Endometrial microvascular endothelial cells (primary cell): ENCODE results near the gene NUP62CL. TPM values are rescaled to one million over a fixed set of nuclear protein-coding genes. Genes with fewer than 3 reads are reported as not detected.
"Not testable (repeated sequence)": the region's sequence is repeated elsewhere in the genome, so short reads cannot be mapped to it uniquely, and the experiment has no call there.

Experiments
- in situ Hi-C: cut with HindIII; loops from 2 replicates; pipeline ENCODE4 v1.10.0; 2017; ENCODE audit warnings: low sequenced_read_pairs, low pct_unique_long_range_greater_than_20kb; ENCODE audit errors: inconsistent ontology term
- total RNA-seq: library from RNA; depleted of rRNA; stranded (reverse); fragments of >200 nt; gene quantifications from one replicate; pipeline ENCODE4 v1.2.3, GENCODE V29; 2015; ENCODE audit errors: inconsistent ontology term

Gene NUP62CL, protein sequence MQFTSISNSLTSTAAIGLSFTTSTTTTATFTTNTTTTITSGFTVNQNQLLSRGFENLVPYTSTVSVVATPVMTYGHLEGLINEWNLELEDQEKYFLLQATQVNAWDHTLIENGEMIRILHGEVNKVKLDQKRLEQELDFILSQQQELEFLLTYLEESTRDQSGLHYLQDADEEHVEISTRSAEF
- total RNA-seq: not detected

- in situ Hi-C loops: no loop called here
Observed at GRCh38 chrX:107205770-107206696, at the start of gene NUP62CL, which contains the start of gene DNAAF6. TSS of gene NUP62CL (minus strand) at chrX:107206433. CDS start at chrX:107175146, 31,287 bp downstream. TSS of gene DNAAF6 (plus strand) at chrX:107206611. CDS start at chrX:107212876, 6,265 bp downstream.

- in situ Hi-C loops: no loop called here
Observed at GRCh38 chrX:107228486-107228819, 22.2 kb upstream of the NUP62CL start.

DNA sequence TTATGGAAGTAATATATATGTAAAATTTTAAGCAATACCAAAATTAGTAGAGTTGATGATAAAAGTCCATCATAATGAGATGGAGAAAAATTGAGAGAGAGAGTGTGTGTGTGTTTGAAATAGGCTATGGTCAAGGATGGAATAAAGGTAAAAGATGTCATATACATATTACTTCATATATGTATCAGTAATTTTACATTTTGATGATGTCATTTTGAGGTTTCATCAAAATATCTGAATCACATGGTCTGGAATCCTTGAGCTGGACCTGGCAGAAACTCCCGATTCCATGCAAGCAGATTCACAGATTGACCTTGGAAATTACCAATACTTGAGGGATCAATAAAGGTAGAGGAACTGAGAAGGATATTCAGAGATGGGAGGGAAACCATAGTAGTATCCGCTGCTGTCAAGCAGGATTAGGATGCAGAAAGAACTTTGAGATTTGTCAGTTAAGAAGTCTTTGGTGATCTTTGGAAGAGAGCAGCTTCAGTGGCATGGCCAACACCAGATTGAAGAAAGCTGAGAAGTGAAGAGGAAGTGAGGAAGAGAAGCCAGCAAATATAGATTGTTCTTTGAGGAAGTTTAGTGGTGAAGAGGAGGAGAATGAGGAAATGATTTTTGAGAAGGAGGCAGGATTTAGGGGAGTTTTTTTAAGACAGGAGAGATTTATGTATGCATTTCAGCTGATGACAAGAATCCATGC lies 21.7 kb upstream of the NUP62CL start:
- in situ Hi-C loops: no loop called here

GRCh38 chrX:107226757-107227156 lies 20.5 kb upstream of the NUP62CL start:
- in situ Hi-C loops: no loop called here

DNA sequence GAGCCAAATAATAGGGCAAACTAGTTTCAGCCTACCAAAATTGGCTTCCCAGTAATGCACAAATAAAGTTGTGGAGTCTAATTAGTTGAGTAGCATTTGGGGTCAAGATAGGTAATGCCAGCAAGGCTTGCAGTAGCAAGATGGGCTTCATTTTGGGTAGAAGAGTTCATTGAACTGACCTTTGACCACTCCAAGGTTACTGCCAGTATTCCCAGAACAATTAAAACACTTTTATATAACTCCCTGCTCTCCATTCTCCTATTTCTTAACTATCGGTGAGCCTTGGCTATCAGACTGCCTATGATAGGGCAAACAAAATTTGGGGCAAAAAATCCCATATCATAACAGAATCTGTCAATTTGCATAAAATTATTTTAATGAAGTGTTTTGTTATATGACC lies 7.2 kb upstream of the NUP62CL start:
- in situ Hi-C loops: no loop called here

DNA sequence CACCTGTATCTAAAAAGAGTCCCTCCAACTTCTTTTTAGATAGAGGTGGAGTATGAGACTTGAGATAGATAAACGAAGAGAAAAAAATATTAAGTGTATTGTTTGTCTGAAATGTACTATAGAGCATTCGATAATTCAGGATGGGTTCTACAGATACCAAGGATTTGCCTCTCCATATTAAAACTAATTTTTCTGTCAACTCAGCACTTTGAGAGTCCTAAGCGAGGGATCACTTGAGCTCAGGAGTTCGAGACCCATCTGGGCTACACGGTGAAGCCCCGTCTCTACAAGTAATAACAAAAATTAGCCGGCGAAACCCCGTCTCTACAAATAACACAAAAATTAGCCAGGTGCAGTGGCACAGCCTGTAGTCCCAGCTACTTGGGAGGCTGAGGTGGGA lies 1.7 kb upstream of the NUP62CL start:
- in situ Hi-C loops: no loop called here

GRCh38 chrX:107207089-107207488 lies 856 bp upstream of the NUP62CL start:
- in situ Hi-C loops: no loop called here

- in situ Hi-C loops: no loop called here
Observed at GRCh38 chrX:107206697-107207065, 448 bp upstream of the NUP62CL start.

GRCh38 chrX:107204068-107204605 lies 2.1 kb downstream of the NUP62CL start:
- in situ Hi-C loops: no loop called here

GRCh38 chrX:107199491-107199890 lies 6.7 kb downstream of the NUP62CL start:
- in situ Hi-C loops: no loop called here

DNA sequence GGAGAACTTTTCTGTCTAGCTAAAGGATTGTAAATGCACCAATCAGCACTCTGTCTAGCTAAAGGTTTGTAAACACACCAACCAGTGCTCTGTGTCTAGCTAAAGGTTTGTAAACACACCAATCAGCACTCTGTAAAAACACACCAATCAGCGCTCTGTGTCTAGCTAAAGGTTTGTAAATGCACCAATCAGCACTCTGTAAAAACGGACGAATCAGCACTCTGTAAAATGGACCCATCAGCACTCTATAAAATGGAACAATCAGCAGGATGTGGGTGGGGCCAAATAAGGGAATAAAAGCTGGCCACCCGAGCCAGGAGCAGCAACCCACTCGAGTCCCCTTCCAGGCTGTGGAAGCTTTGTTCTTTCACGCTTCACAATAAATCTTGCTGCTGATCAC lies 8.2 kb downstream of the NUP62CL start:
- in situ Hi-C loops: not testable (repeated sequence)

GRCh38 chrX:107197319-107197718 lies 8.9 kb downstream of the NUP62CL start:
- in situ Hi-C loops: no loop called here

- in situ Hi-C loops: no loop called here
Observed at GRCh38 chrX:107171369-107172102, 34.7 kb downstream of the NUP62CL start.

DNA sequence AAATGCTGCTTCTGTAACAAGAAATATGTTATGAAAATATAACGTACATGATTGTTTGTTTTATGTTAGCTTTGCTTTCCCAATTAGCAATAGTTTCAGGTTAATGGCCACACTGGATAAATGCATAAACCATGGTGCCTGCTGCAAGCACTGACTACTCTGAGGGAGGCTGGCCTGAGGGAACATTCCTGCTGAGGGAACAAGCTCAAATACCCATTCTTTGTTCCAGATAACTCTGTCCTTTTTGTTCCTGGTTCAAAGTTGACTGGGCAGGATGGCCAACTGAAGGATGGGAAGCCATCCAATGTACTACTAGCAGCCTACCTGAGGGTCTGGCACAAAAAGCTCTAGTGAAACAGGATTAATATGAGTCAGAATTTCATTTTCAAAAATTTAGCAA lies 37.5 kb downstream of the NUP62CL start:
- in situ Hi-C loops: no loop called here

- in situ Hi-C loops: no loop called here
Observed at GRCh38 chrX:107168257-107168656, 38.0 kb downstream of the NUP62CL start.

DNA sequence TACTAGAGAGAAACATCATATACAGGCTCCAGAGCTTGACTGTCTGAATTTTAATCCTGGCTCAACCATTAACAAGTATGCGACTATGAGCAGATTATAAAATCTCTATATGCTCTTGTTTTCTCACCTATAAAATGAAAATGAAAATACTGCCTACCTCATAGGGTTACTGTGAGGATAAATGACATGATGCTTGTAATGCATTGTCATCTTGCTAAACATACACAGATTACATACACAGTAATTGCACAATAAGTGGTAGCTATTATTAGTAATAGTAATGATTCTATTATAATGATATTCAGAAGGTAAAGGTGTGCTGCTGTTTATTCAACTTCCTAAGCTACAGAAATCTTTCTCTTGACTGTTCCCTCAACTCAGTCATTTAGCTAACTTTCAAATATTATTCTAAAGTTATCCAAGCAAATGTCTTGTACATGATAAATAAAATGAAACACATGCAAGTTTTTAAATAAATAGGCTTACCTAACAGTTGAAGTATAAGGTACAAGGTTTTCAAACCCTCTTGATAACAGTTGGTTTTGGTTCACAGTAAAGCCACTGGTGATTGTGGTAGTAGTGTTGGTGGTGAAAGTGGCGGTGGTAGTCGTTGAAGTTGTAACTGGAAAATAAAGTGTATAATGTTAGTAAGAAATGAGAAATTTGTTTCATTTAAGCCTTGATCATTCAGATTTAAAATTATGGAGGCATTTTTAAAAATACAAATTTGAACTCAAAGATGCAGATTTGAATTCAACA lies 38.9 kb downstream of the NUP62CL start:
- in situ Hi-C loops: no loop called here

- in situ Hi-C loops: not testable (repeated sequence)
Observed at GRCh38 chrX:107157618-107158017, 48.6 kb downstream of the NUP62CL start.
